SK-N-SH treated with all-trans-retinoic acid at 6 μM for 48 hours (cell line): ENCODE data around the gene PPP1R13B.

Source experiments
- ATAC-seq: fragments of 200-7000 bp; cut with Tn5 transposase; 3 replicates; pipeline ENCODE4 v1.9.1; 2020; ENCODE audit warnings: mild to moderate bottlenecking, moderate library complexity
- ARNTL ChIP-seq: fragments of 450-650 bp; formaldehyde crosslinking; IDR thresholded peaks from 2 replicates; pipeline ENCODE4 v1.5.0; 2020; ENCODE audit warnings: low read depth, mild to moderate bottlenecking, moderate library complexity, borderline replicate concordance
- BACH2 ChIP-seq: fragments of 250-450 bp; sonication (Bioruptor Pico); IDR thresholded peaks from 2 replicates; pipeline ENCODE4 v1.9.0; 2021; ENCODE audit warnings: mild to moderate bottlenecking, borderline replicate concordance
- CSDC2 ChIP-seq: fragments of 250-450 bp; sonication (Bioruptor Pico); IDR thresholded peaks from 2 replicates; pipeline ENCODE4 v1.5.0; 2020; ENCODE audit warnings: mild to moderate bottlenecking, moderate library complexity
- CSRNP3 ChIP-seq: fragments of 250-450 bp; sonication (Bioruptor Pico); IDR thresholded peaks from 2 replicates; pipeline ENCODE4 v1.5.1; 2021; ENCODE audit warnings: mild to moderate bottlenecking, moderate library complexity
- ESRRG ChIP-seq: fragments of 250-450 bp; sonication (Bioruptor Pico); IDR thresholded peaks from 2 replicates; pipeline ENCODE4 v1.6.1; 2021; ENCODE audit warnings: mild to moderate bottlenecking
- GLIS3 ChIP-seq: fragments of 250-450 bp; sonication (Bioruptor Pico); IDR thresholded peaks from 2 replicates; pipeline ENCODE4 v1.5.0; 2020; ENCODE audit warnings: mild to moderate bottlenecking, moderate library complexity
- ISL1 ChIP-seq: fragments of 250-450 bp; sonication (Bioruptor Pico); IDR thresholded peaks from 2 replicates; pipeline ENCODE4 v2.1.2; 2022; ENCODE audit warnings: mild to moderate bottlenecking, moderate library complexity
- OSR1 ChIP-seq: fragments of 250-450 bp; sonication (Bioruptor Pico); IDR thresholded peaks from 2 replicates; pipeline ENCODE4 v1.8.0; 2022; ENCODE audit warnings: moderate library complexity, mild to moderate bottlenecking, inconsistent platforms
- PATZ1 ChIP-seq: fragments of 250-450 bp; sonication (Bioruptor Pico); IDR thresholded peaks from 2 replicates; pipeline ENCODE4 v1.8.0; 2020; ENCODE audit warnings: mild to moderate bottlenecking, moderate library complexity, borderline replicate concordance
- POU6F1 ChIP-seq: fragments of 250-450 bp; sonication (Bioruptor Pico); IDR thresholded peaks from 2 replicates; pipeline ENCODE4 v1.8.0; 2021; ENCODE audit warnings: low read depth, mild to moderate bottlenecking, moderate library complexity, borderline replicate concordance
- PPARA ChIP-seq: fragments of 250-450 bp; sonication (Bioruptor Pico); IDR thresholded peaks from 2 replicates; pipeline ENCODE4 v1.5.0; 2020; ENCODE audit warnings: mild to moderate bottlenecking, borderline replicate concordance
- RARB ChIP-seq: fragments of 250-450 bp; sonication (Bioruptor Pico); IDR thresholded peaks from 2 replicates; pipeline ENCODE4 v1.8.0; 2021; ENCODE audit warnings: mild to moderate bottlenecking, moderate library complexity
- SNAI2 ChIP-seq: fragments of 250-450 bp; sonication (Bioruptor Pico); IDR thresholded peaks from 2 replicates; pipeline ENCODE4 v1.5.0; 2020; ENCODE audit warnings: mild to moderate bottlenecking, moderate library complexity
- TCF4 ChIP-seq: fragments of 250-450 bp; sonication (Bioruptor Pico); IDR thresholded peaks from 2 replicates; pipeline ENCODE4 v1.8.0; 2021; ENCODE audit warnings: mild to moderate bottlenecking, moderate library complexity, borderline replicate concordance
- TOX ChIP-seq: fragments of 250-450 bp; sonication (Bioruptor Pico); IDR thresholded peaks from 2 replicates; pipeline ENCODE4 v1.8.0; 2021; ENCODE audit warnings: mild to moderate bottlenecking, moderate library complexity, borderline replicate concordance
- TSHZ2 ChIP-seq: fragments of 250-450 bp; sonication (Bioruptor Pico); IDR thresholded peaks from 2 replicates; pipeline ENCODE4 v1.5.0; 2020; ENCODE audit warnings: mild to moderate bottlenecking, moderate library complexity
- ZC3H10 ChIP-seq: fragments of 250-450 bp; sonication (Bioruptor Pico); IDR thresholded peaks from 2 replicates; pipeline ENCODE4 v1.5.1; 2021; ENCODE audit warnings: mild to moderate bottlenecking, moderate library complexity
- ZFP3 ChIP-seq: fragments of 250-450 bp; sonication (Bioruptor Pico); IDR thresholded peaks from 2 replicates; pipeline ENCODE4 v1.5.0; 2020; ENCODE audit warnings: mild to moderate bottlenecking, moderate library complexity
- ZFP30 ChIP-seq: fragments of 450-650 bp; formaldehyde crosslinking; IDR thresholded peaks from 2 replicates; pipeline ENCODE4 v1.5.0; 2022; ENCODE audit warnings: mild to moderate bottlenecking, moderate library complexity
- ZNF565 ChIP-seq: fragments of 450-650 bp; formaldehyde crosslinking; conservative IDR thresholded peaks from 2 replicates; pipeline ENCODE4 v1.5.0; 2020; ENCODE audit warnings: low read depth, mild to moderate bottlenecking, moderate library complexity
- ZNF70 ChIP-seq: fragments of 450-650 bp; formaldehyde crosslinking; IDR thresholded peaks from 2 replicates; pipeline ENCODE4 v1.5.0; 2020; ENCODE audit warnings: mild to moderate bottlenecking, moderate library complexity
- ZNF8 ChIP-seq: fragments of 450-650 bp; formaldehyde crosslinking; IDR thresholded peaks from 2 replicates; pipeline ENCODE4 v1.5.0; 2020; ENCODE audit warnings: mild to moderate bottlenecking, moderate library complexity

The PPP1R13B gene

GRCh38 chr14:103711516-103712431 is 135.6 kb downstream of the PPP1R13B start:
- TF ChIP-seq PATZ1 (CRISPR knock-in tag): no peak
- TF ChIP-seq ZNF565 (CRISPR knock-in tag): no peak
- TF ChIP-seq TCF4: no peak
- TF ChIP-seq BACH2 (CRISPR knock-in tag): no peak
- no peak for TF ChIP-seq ZFP30 (CRISPR knock-in tag)
- TF ChIP-seq CSDC2: no peak
- no peak for TF ChIP-seq PPARA (CRISPR knock-in tag)
- TF ChIP-seq OSR1 (CRISPR knock-in tag): no peak
- TF ChIP-seq ARNTL (CRISPR knock-in tag): no peak
- no peak for TF ChIP-seq ZNF70 (CRISPR knock-in tag)
- TF ChIP-seq GLIS3: no peak
- TF ChIP-seq RARB: no peak
- no peak for TF ChIP-seq ZFP3 (CRISPR knock-in tag)
- no peak for TF ChIP-seq SNAI2
- no peak for TF ChIP-seq ESRRG (CRISPR knock-in tag)
- no peak for TF ChIP-seq ZNF8 (CRISPR knock-in tag)
- TF ChIP-seq ZC3H10: no peak
- ATAC-seq: no peak

- ATAC-seq: no peak
- TF ChIP-seq ZNF8 (CRISPR knock-in tag) (no peak), GLIS3 (no peak), ARNTL (CRISPR knock-in tag) (no peak), ISL1 (CRISPR knock-in tag) (no peak), CSDC2 (no peak), ZNF70 (CRISPR knock-in tag) (no peak), SNAI2 (no peak), OSR1 (CRISPR knock-in tag) (no peak), POU6F1 (CRISPR knock-in tag) (no peak), BACH2 (CRISPR knock-in tag) (no peak), TCF4 (no peak), TOX (CRISPR knock-in tag) (no peak), ZFP30 (CRISPR knock-in tag) (no peak), ZNF565 (CRISPR knock-in tag) (no peak), TSHZ2 (CRISPR knock-in tag) (no peak), RARB (no peak), CSRNP3 (CRISPR knock-in tag) (no peak), ESRRG (CRISPR knock-in tag) (no peak)
Observed at GRCh38 chr14:103710771-103711377, 136.5 kb downstream of the PPP1R13B start.
